OCI-LY7 (cell line): ENCODE data around the gene YJU2. TPM values are rescaled to one million over a fixed set of nuclear protein-coding genes. Genes with fewer than 3 reads are reported as not detected.
A peak's percentile ranks its signal among the peaks of the same experiment; 100 is the strongest.
"Not testable (repeated sequence)": the region's sequence is repeated elsewhere in the genome, so short reads cannot be mapped to it uniquely, and the experiment has no call there.

Experiments
- BruUV-seq: library from RNA; stranded (reverse); fragments of 400-500 nt; replicated peaks from 2 replicates; lab custom pipeline; 2021; lab: Mats Ljungman, UMichigan
- CTCF ChIA-PET: fragments of 300-600 bp; sonication (Branson Sonifier 250); formaldehyde crosslinking; loops from one replicate; lab custom pipeline; 2022; ENCODE audit warnings: antibody characterized with exemption; ENCODE audit not compliant: unreplicated experiment; lab: Charles Lee
- POLR2A ChIA-PET: fragments of 300-600 bp; sonication (Branson Sonifier 250); formaldehyde crosslinking; loops from one replicate; lab custom pipeline; 2022; ENCODE audit warnings: antibody characterized with exemption; lab: Charles Lee
- DNase-seq: peaks from one replicate; pipeline ENCODE4 v3.0.0-alpha.2; 2015; ENCODE audit warnings: low spot score
- H2AFZ ChIP-seq: fragments of 200-600 bp; sonication (generic), shearing (Covaris generic); 2 replicates; pipeline ENCODE4 v1.6.1; 2014; ENCODE audit warnings: mild to moderate bottlenecking, antibody characterized with exemption, low read length, moderate library complexity
- H3K27ac ChIP-seq: fragments of 200-600 bp; sonication (generic); 2 replicates; pipeline ENCODE4 v1.5.1; 2014; ENCODE audit warnings: mixed run types, low read depth, mild to moderate bottlenecking, moderate library complexity, low read length, inconsistent platforms; ENCODE audit not compliant: poor library complexity, severe bottlenecking
- H3K36me3 ChIP-seq: fragments of 200-600 bp; sonication (generic); 2 replicates; pipeline ENCODE4 v1.6.1; 2014; ENCODE audit warnings: mild to moderate bottlenecking, antibody characterized with exemption, low read length, moderate library complexity, mixed read lengths; ENCODE audit not compliant: insufficient read depth
- H3K4me1 ChIP-seq: fragments of 200-600 bp; sonication (generic); 2 replicates; pipeline ENCODE4 v1.5.1; 2014; ENCODE audit warnings: mild to moderate bottlenecking, low read length; ENCODE audit not compliant: insufficient read depth, poor library complexity, severe bottlenecking
- H3K4me2 ChIP-seq: fragments of 200-600 bp; sonication (generic); 2 replicates; pipeline ENCODE4 v1.6.1; 2014; ENCODE audit warnings: mild to moderate bottlenecking, low read length
- H3K4me3 ChIP-seq: fragments of 200-600 bp; sonication (generic); 2 replicates; pipeline ENCODE4 v1.5.1; 2014; ENCODE audit warnings: mild to moderate bottlenecking, low read depth, low read length; ENCODE audit not compliant: poor library complexity, severe bottlenecking
- H3K79me2 ChIP-seq: fragments of 200-600 bp; sonication (generic); 2 replicates; pipeline ENCODE4 v1.6.1; 2016; ENCODE audit warnings: low read depth, mild to moderate bottlenecking, low read length, moderate library complexity, mixed read lengths; ENCODE audit not compliant: insufficient read depth
- H3K9me2 ChIP-seq: fragments of 200-600 bp; sonication (generic); 2 replicates; pipeline ENCODE4 v1.6.1; 2016; ENCODE audit warnings: mild to moderate bottlenecking, low read length, mixed read lengths; ENCODE audit not compliant: insufficient read depth
- H3K9me3 ChIP-seq: fragments of 200-600 bp; sonication (generic); 2 replicates; pipeline ENCODE4 v1.6.1; 2014; ENCODE audit warnings: mild to moderate bottlenecking, mixed run types, low read length, mixed read lengths
- H4K20me1 ChIP-seq: fragments of 200-600 bp; sonication (generic); 2 replicates; pipeline ENCODE4 v1.6.1; 2014; ENCODE audit warnings: mild to moderate bottlenecking, antibody characterized with exemption, low read length, moderate library complexity, mixed read lengths; ENCODE audit not compliant: insufficient read depth
- EZH2phosphoT487 ChIP-seq: fragments of 200-600 bp; sonication (generic); IDR thresholded peaks from 2 replicates; pipeline ENCODE4 v1.6.1; 2018; ENCODE audit warnings: low read depth, borderline replicate concordance, mild to moderate bottlenecking, mixed run types, antibody characterized with exemption, low read length, moderate library complexity, mixed read lengths
- intact Hi-C: fragments of 100-400 bp; cut with micrococcal nuclease; formaldehyde crosslinking; loops from one replicate; pipeline ENCODE4 v1.10.0; 2022; ENCODE audit not compliant: unreplicated experiment
- total RNA-seq, 2 experiments: library from RNA; depleted of rRNA in 1 of 2; stranded (reverse); fragments of >200 nt in 1 of 2; shearing (Covaris generic) in 1 of 2; gene quantifications; 2 replicates each; pipeline ENCODE4 v1.2.3, GENCODE V29; 2014 to 2022
- TF ChIP-seq, protein P1 (sequence below): fragments of 200-600 bp; sonication (generic); conservative IDR thresholded peaks from 2 replicates; pipeline ENCODE4 v1.5.1; 2014; ENCODE audit warnings: mild to moderate bottlenecking, antibody characterized with exemption, low read length, moderate library complexity, mixed read lengths

YJU2 gene
- total RNA-seq, 2 experiments from 2014 or later = 35.0 to 38.2 TPM

- Histone ChIP-seq H3K4me3 (no peak overlapping the region), H3K27ac (no peak overlapping the region), H3K36me3 (no peaks in the 10 kb centered on the region), H3K9me2 (no peaks in the 10 kb centered on the region), H3K79me2 (no peaks in the 10 kb centered on the region), H3K4me1 (no peaks in the 10 kb centered on the region), H3K4me2 (no peak overlapping the region), H3K9me3 (no peaks in the 10 kb centered on the region), H2AFZ (no peak overlapping the region), H4K20me1 (no peaks in the 10 kb centered on the region)
- ChIA-PET CTCF (no interaction called here), POLR2A (no interaction called here)
- TF ChIP-seq EZH2phosphoT487 = no peak
- TF ChIP-seq, protein P1, sequence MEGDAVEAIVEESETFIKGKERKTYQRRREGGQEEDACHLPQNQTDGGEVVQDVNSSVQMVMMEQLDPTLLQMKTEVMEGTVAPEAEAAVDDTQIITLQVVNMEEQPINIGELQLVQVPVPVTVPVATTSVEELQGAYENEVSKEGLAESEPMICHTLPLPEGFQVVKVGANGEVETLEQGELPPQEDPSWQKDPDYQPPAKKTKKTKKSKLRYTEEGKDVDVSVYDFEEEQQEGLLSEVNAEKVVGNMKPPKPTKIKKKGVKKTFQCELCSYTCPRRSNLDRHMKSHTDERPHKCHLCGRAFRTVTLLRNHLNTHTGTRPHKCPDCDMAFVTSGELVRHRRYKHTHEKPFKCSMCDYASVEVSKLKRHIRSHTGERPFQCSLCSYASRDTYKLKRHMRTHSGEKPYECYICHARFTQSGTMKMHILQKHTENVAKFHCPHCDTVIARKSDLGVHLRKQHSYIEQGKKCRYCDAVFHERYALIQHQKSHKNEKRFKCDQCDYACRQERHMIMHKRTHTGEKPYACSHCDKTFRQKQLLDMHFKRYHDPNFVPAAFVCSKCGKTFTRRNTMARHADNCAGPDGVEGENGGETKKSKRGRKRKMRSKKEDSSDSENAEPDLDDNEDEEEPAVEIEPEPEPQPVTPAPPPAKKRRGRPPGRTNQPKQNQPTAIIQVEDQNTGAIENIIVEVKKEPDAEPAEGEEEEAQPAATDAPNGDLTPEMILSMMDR = peak; percentile 90
- intact Hi-C loops = no loop called here
- peak; percentile 56 for DNase-seq
- BruUV-seq = no TSS peak
These were observed 13.5 kb upstream of the YJU2 start for GRCh38 chr19:4233282-4233853.

GRCh38 chr19:4234142-4234861 is 12.6 kb upstream of the YJU2 start:
- Histone ChIP-seq H3K36me3 (no peaks in the 10 kb centered on the region), H3K27ac (no peak overlapping the region), H2AFZ (no peak overlapping the region), H3K9me3 (no peaks in the 10 kb centered on the region), H3K4me1 (no peaks in the 10 kb centered on the region), H3K4me3 (no peak overlapping the region), H3K4me2 (no peak overlapping the region), H3K9me2 (no peaks in the 10 kb centered on the region), H4K20me1 (no peaks in the 10 kb centered on the region), H3K79me2 (no peaks in the 10 kb centered on the region)
- DNase-seq = no peak
- TF ChIP-seq, protein P1 = no peak
- no peak for TF ChIP-seq EZH2phosphoT487
- intact Hi-C loops = no loop called here
- CTCF ChIA-PET = no interaction called here
- BruUV-seq = no TSS peak
- POLR2A ChIA-PET = no interaction called here

DNA sequence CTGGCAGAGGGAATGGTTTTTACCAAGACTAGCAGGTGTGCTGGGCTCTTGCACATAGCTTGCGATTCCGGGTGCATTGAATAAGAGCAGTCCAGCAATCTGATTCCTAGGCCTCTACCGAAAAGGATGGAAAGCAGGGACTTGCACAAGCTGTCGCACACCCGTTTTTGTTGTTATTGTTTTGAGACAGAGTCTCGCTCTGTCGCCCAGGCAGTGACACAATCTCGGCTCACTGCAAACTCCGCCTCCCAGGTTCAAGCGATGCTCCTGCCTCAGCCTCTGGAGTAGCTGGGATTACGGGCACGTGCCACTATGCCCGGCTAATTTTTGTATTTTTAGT is 12.0 kb upstream of the YJU2 start:
- H3K27ac ChIP-seq = no peak overlapping the region
- TF ChIP-seq, protein P1 = no peak
- no peak for TF ChIP-seq EZH2phosphoT487
- H3K4me1 ChIP-seq = no peaks in the 10 kb centered on the region
- DNase-seq = no peak
- no peaks in the 10 kb centered on the region for H3K9me3 ChIP-seq
- H2AFZ ChIP-seq = no peak overlapping the region
- no peaks in the 10 kb centered on the region for H4K20me1 ChIP-seq
- POLR2A ChIA-PET = no interaction called here
- intact Hi-C loops = no loop called here
- no TSS peak for BruUV-seq
- no peaks in the 10 kb centered on the region for H3K79me2 ChIP-seq
- H3K36me3 ChIP-seq = no peaks in the 10 kb centered on the region
- no peak overlapping the region for H3K4me3 ChIP-seq
- H3K4me2 ChIP-seq = no peak overlapping the region
- CTCF ChIA-PET = interaction anchor here (0.5 kb wide), 1 partner anchor 170 kb away, joined by 3 read pairs; no protein-coding TSS in a partner anchor
- no peaks in the 10 kb centered on the region for H3K9me2 ChIP-seq

GRCh38 chr19:4237510-4237909 is 9.4 kb upstream of the YJU2 start:
- H3K9me2 ChIP-seq, H2AFZ ChIP-seq, H3K4me2 ChIP-seq, H4K20me1 ChIP-seq, intact Hi-C loops, H3K36me3 ChIP-seq, H3K79me2 ChIP-seq, DNase-seq, BruUV-seq, H3K4me1 ChIP-seq, H3K9me3 ChIP-seq, H3K4me3 ChIP-seq, POLR2A ChIA-PET, H3K27ac ChIP-seq, CTCF ChIA-PET: not testable (repeated sequence)
